Mesendoderm (in vitro differentiated cells): ENCODE measurements around the gene CYP3A5.
"Not testable (repeated sequence)": the region's sequence is repeated elsewhere in the genome, so short reads cannot be mapped to it uniquely, and the experiment has no call there.

ENCODE experiments used
- DNase-seq: peaks from one replicate; pipeline ENCODE4 v3.0.0; 2013
- H2AK5ac ChIP-seq: 2 replicates; pipeline ENCODE4 v1.6.1; 2013; ENCODE audit warnings: low read length, inconsistent platforms
- H2BK120ac ChIP-seq: 2 replicates; pipeline ENCODE4 v1.6.1; 2013; ENCODE audit warnings: low read depth, mild to moderate bottlenecking, low read length, moderate library complexity, mixed read lengths
- H2BK15ac ChIP-seq: replicated peaks from 2 replicates; pipeline ENCODE4 v1.6.1; 2013; ENCODE audit warnings: low read depth, mild to moderate bottlenecking, moderate library complexity
- H2BK5ac ChIP-seq: 2 replicates; pipeline ENCODE4 v1.6.1; 2013; ENCODE audit warnings: low read length, inconsistent platforms
- H3K18ac ChIP-seq: 2 replicates; pipeline ENCODE4 v1.6.1; 2013; ENCODE audit warnings: mild to moderate bottlenecking, low read length, mixed read lengths
- H3K23ac ChIP-seq: one replicate; pipeline ENCODE4 v1.6.1; 2013; ENCODE audit warnings: low read length
- H3K27ac ChIP-seq: 2 replicates; pipeline ENCODE4 v1.5.1; 2013; ENCODE audit warnings: low read depth, mild to moderate bottlenecking, inconsistent platforms, low read length, moderate library complexity
- H3K27me3 ChIP-seq: 2 replicates; pipeline ENCODE4 v1.6.1; 2013; ENCODE audit warnings: low read length, control low read depth, mild to moderate bottlenecking, inconsistent platforms; ENCODE audit not compliant: insufficient read depth, poor library complexity
- H3K36me3 ChIP-seq: 2 replicates; pipeline ENCODE4 v1.6.1; 2013; ENCODE audit warnings: low read length, inconsistent platforms; ENCODE audit not compliant: control insufficient read depth, insufficient read depth
- H3K4ac ChIP-seq: one replicate; pipeline ENCODE4 v1.6.1; 2013; ENCODE audit warnings: low read depth, mild to moderate bottlenecking, low read length, moderate library complexity
- H3K4me1 ChIP-seq: 2 replicates; pipeline ENCODE4 v1.6.1; 2013; ENCODE audit warnings: low read depth, low read length, inconsistent platforms; ENCODE audit not compliant: control insufficient read depth
- H3K4me2 ChIP-seq: 2 replicates; pipeline ENCODE4 v1.6.1; 2013; ENCODE audit warnings: low read length
- H3K4me3 ChIP-seq: 2 replicates; pipeline ENCODE4 v1.5.1; 2013; ENCODE audit warnings: mild to moderate bottlenecking, low read length
- H3K56ac ChIP-seq: one replicate; pipeline ENCODE4 v1.6.1; 2013; ENCODE audit warnings: low read length
- H3K79me1 ChIP-seq: 2 replicates; pipeline ENCODE4 v1.6.1; 2013; ENCODE audit warnings: low read length, inconsistent platforms
- H3K79me2 ChIP-seq: 2 replicates; pipeline ENCODE4 v1.6.1; 2013; ENCODE audit warnings: mild to moderate bottlenecking, low read length; ENCODE audit not compliant: control insufficient read depth, insufficient read depth
- H3K9ac ChIP-seq: 2 replicates; pipeline ENCODE4 v1.6.1; 2013; ENCODE audit warnings: low read length, inconsistent platforms
- H4K5ac ChIP-seq: one replicate; pipeline ENCODE4 v1.6.1; 2013; ENCODE audit warnings: low read length
- H4K8ac ChIP-seq: one replicate; pipeline ENCODE4 v1.6.1; 2013; ENCODE audit warnings: low read depth, mild to moderate bottlenecking, control low read depth, low read length, moderate library complexity
- WGBS: extraction: QIAGEN DNeasy Blood & Tissue Kit; methylation state at CpG from one replicate; pipeline ENCODE4 v1.1.7; 2013; ENCODE audit warnings: low lambda C conversion rate, missing lambda C conversion rate; ENCODE audit not compliant: insufficient coverage; ENCODE audit errors: extremely low coverage; 5-methylcytosine and 5-hydroxymethylcytosine counted together

The CYP3A5 gene

DNA sequence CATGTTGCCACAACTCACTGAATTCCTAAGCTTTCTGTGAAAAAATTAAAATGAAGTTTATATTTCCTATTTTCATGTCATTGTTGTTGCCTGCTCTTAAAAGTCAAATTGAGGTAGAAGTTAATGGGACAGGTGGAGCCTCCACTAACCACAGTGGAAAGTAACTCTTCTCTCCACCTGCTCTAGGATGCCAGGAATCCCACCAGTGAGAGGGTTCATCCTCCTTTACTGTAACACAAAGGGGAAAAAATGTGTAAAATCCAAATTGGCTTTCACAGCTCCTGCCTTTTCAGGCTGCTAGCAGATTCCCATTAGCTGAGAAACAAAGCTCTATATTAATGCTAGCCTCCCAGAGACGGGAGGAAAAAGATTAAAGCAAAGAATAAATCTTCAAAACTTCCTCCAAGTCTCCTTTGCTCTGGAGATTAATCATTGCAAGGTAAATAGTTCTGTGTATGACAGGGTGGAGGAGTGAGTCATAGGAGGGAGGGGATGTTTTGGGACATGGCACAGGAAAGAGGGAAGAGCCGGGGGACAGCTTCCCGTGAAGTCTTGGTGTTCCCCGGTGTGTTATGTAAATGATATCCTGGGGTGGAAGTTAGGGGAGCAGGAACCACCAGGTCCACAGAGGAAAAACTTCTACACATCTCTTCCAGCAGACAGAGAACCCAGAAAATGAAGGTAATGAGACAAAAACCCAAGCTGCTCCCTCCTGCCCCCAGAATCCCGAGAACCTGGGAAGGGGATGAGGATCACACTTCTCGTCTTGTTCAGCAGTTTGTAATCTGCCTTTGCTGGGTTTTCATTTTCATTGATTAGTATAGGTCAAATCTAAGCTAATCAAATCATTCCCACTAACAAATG is 19.3 kb upstream of the CYP3A5 start:
- not testable (repeated sequence) for H4K5ac ChIP-seq, H2BK5ac ChIP-seq, H3K4me1 ChIP-seq, H3K18ac ChIP-seq, H3K79me2 ChIP-seq, H3K9ac ChIP-seq, H2BK120ac ChIP-seq, H3K23ac ChIP-seq, H3K4me3 ChIP-seq, H3K36me3 ChIP-seq, H2AK5ac ChIP-seq, H3K27ac ChIP-seq, H3K79me1 ChIP-seq, H3K4me2 ChIP-seq, H3K4ac ChIP-seq, H3K56ac ChIP-seq, H2BK15ac ChIP-seq, H4K8ac ChIP-seq, H3K27me3 ChIP-seq
- peak; percentile 19 for DNase-seq
- WGBS: no CpG with 5 or more reads among the region's 6 CpGs

DNA sequence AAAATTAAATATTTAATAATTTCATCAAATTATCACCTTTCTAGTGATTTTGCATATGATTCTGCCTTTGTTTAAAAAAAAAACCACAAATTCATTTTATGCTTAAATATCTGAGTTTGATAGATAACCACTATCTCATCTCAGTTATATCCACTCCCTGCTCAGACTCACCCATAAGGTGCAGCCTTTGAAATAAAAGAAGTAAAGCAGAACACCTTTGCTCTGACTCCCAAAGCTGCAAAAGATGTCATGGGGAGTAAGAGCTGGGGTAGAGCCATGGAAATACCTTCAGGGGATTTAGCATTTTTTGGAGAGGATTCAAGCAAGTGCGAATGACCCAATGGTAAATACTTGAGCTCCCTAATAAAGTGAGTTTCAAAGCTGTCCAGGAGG is 15.1 kb upstream of the CYP3A5 start:
- no CpG with 5 or more reads among the region's 1 CpG for WGBS
- H3K4ac ChIP-seq: no peak overlapping the region
- no peak overlapping the region for H3K23ac ChIP-seq
- no peak overlapping the region for H3K9ac ChIP-seq
- H3K27me3 ChIP-seq: no peaks in the 10 kb centered on the region
- DNase-seq: no peak
- no peak overlapping the region for H2AK5ac ChIP-seq
- no peak overlapping the region for H3K4me3 ChIP-seq
- no peak overlapping the region for H3K4me2 ChIP-seq
- no peak overlapping the region for H2BK5ac ChIP-seq
- no peaks in the 10 kb centered on the region for H3K79me1 ChIP-seq
- no peak overlapping the region for H2BK15ac ChIP-seq
- H3K56ac ChIP-seq: no peak overlapping the region
- H4K8ac ChIP-seq: no peak overlapping the region
- H3K36me3 ChIP-seq: no peaks in the 10 kb centered on the region
- no peak overlapping the region for H3K18ac ChIP-seq
- H4K5ac ChIP-seq: no peak overlapping the region
- no peaks in the 10 kb centered on the region for H3K79me2 ChIP-seq
- H3K4me1 ChIP-seq: no peaks in the 10 kb centered on the region
- no peak overlapping the region for H3K27ac ChIP-seq
- H2BK120ac ChIP-seq: no peak overlapping the region

DNA sequence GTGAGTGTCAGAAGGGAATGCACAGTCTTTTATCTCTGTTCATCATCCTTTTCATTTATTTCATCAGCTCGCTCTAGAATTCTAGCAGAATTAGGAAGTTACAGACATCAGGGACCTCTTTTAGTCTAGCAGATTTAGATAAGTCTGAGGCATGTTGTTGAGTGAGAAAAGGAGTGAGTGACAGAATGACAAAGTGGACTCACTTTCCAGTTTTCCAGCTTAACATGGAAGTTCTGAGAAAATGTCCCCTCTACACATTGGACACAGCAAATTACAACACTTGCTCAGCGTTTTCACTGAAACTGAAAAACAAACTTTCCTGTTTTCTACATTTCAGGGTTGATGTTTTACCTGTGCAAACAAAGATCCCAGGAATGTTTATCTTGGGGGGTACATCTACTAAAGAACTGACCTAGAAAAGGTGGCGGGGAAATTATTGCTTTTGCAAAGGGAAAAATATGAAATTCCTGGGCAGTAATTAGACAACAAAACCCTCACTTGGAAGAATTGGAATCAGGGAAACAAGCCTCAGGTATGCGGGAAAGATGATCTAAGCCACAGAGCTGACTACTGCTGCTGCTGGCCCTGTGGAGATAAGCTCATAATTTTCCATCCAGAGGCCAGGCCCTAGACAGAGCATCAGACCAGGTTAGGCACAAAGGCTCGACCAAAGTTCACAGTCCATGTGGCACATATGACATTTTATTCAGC is 14.6 kb upstream of the CYP3A5 start:
- H3K36me3 ChIP-seq: no peaks in the 10 kb centered on the region
- H2BK5ac ChIP-seq: no peak overlapping the region
- H2BK120ac ChIP-seq: no peak overlapping the region
- H3K18ac ChIP-seq: no peak overlapping the region
- H3K79me2 ChIP-seq: no peaks in the 10 kb centered on the region
- peak; percentile 7 for DNase-seq
- no peak overlapping the region for H3K27ac ChIP-seq
- H3K23ac ChIP-seq: no peak overlapping the region
- no CpG with 5 or more reads among the region's 5 CpGs for WGBS
- H3K4me1 ChIP-seq: no peaks in the 10 kb centered on the region
- no peak overlapping the region for H2AK5ac ChIP-seq
- H3K27me3 ChIP-seq: no peaks in the 10 kb centered on the region
- no peak overlapping the region for H3K4me2 ChIP-seq
- H4K5ac ChIP-seq: no peak overlapping the region
- no peak overlapping the region for H4K8ac ChIP-seq
- H3K4me3 ChIP-seq: no peak overlapping the region
- H3K9ac ChIP-seq: no peak overlapping the region
- no peak overlapping the region for H3K56ac ChIP-seq
- no peak overlapping the region for H2BK15ac ChIP-seq
- H3K79me1 ChIP-seq: no peaks in the 10 kb centered on the region
- no peak overlapping the region for H3K4ac ChIP-seq

DNA sequence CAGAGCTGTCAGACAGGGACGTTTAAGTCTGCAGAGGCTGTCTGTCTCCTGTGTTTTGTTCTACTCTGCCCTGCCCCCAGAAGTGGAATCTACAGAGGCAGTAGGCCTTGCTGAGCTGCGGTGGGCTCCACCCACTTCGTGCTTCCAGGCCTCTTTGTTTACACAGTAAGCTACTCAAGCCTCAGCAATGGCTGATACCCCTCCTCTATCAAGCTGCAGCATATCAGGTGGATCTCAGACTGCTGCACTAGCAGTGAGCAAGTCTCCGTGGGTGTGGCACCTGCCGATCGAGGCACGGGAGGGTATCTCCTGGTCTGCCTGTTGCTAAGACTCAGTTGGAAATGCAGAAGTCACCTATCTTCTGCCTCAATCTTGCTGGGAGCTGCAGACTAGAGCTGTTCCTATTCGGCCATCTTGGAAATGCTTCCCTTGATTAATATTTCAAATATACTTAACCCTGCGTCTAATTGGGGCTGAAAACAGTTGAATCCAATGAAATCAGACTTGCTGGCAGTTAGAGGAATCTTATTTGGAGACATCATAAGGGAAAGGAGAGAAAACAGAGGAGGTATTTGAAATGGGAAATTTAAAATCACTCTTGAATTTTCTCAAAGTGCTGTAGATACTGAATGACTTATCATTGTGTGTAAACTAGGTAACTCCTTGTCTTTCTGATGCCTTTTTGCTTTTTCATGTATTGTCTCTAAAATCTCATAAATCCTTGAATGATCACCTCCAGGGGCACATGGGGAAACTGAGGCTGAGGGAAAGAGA is 13.8 kb upstream of the CYP3A5 start:
- no peak overlapping the region for H3K4me3 ChIP-seq
- no peak overlapping the region for H4K8ac ChIP-seq
- no peak overlapping the region for H3K9ac ChIP-seq
- no peak overlapping the region for H3K18ac ChIP-seq
- H2BK120ac ChIP-seq: no peak overlapping the region
- H3K79me2 ChIP-seq: no peaks in the 10 kb centered on the region
- DNase-seq: peak; percentile 86
- no peak overlapping the region for H2BK5ac ChIP-seq
- H3K4me1 ChIP-seq: no peaks in the 10 kb centered on the region
- no CpG with 5 or more reads among the region's 9 CpGs for WGBS
- no peak overlapping the region for H4K5ac ChIP-seq
- H3K4ac ChIP-seq: no peak overlapping the region
- H3K23ac ChIP-seq: no peak overlapping the region
- H3K27me3 ChIP-seq: no peaks in the 10 kb centered on the region
- no peak overlapping the region for H2AK5ac ChIP-seq
- no peak overlapping the region for H2BK15ac ChIP-seq
- H3K79me1 ChIP-seq: no peaks in the 10 kb centered on the region
- H3K36me3 ChIP-seq: no peaks in the 10 kb centered on the region
- H3K4me2 ChIP-seq: no peak overlapping the region
- no peak overlapping the region for H3K56ac ChIP-seq
- H3K27ac ChIP-seq: no peak overlapping the region

DNA sequence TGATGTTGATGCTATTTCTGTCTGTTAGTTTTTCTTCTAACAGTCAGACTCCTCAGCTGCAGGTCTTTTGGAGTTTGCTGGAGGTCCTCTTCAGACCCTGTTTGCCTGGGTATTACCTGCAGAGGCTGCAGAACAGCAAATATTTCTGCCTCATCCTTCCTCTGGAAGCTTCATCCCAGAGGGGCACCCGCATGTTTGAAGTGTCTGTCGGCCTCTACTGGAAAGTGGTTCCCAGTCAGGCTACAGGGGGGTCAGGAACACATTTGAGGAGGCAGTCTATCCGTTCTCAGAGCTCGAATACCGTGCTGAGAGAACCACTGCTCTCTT is 13.3 kb upstream of the CYP3A5 start:
- H2BK5ac ChIP-seq: no peak overlapping the region
- no peaks in the 10 kb centered on the region for H3K79me2 ChIP-seq
- no peaks in the 10 kb centered on the region for H3K36me3 ChIP-seq
- H3K27ac ChIP-seq: no peak overlapping the region
- H4K8ac ChIP-seq: no peak overlapping the region
- no peaks in the 10 kb centered on the region for H3K4me1 ChIP-seq
- no peak overlapping the region for H4K5ac ChIP-seq
- no peak overlapping the region for H3K4me2 ChIP-seq
- H3K18ac ChIP-seq: no peak overlapping the region
- DNase-seq: no peak
- H3K4ac ChIP-seq: no peak overlapping the region
- no peak overlapping the region for H3K4me3 ChIP-seq
- H2AK5ac ChIP-seq: no peak overlapping the region
- no peaks in the 10 kb centered on the region for H3K27me3 ChIP-seq
- H3K79me1 ChIP-seq: no peaks in the 10 kb centered on the region
- H2BK15ac ChIP-seq: no peak overlapping the region
- no CpG with 5 or more reads among the region's 5 CpGs for WGBS
- no peak overlapping the region for H3K9ac ChIP-seq
- H2BK120ac ChIP-seq: no peak overlapping the region
- H3K23ac ChIP-seq: no peak overlapping the region
- H3K56ac ChIP-seq: no peak overlapping the region
